Transverse colon (tissue), 3 donors: ENCODE data around the gene C10orf95.

Experiments
- POLR2A ChIP-seq: fragments of 450-650 bp; IDR thresholded peaks from one replicate; pipeline ENCODE4 v1.6.1; 2016; ENCODE audit warnings: antibody characterized with exemption, mild to moderate bottlenecking, moderate library complexity
- POLR2AphosphoS5 ChIP-seq, 3 donors: sonication (generic); formaldehyde crosslinking; IDR thresholded peaks; one replicate each; pipeline ENCODE4 v1.6.1; 2016; ENCODE audit warnings: antibody characterized with exemption in 3 of 3

DNA sequence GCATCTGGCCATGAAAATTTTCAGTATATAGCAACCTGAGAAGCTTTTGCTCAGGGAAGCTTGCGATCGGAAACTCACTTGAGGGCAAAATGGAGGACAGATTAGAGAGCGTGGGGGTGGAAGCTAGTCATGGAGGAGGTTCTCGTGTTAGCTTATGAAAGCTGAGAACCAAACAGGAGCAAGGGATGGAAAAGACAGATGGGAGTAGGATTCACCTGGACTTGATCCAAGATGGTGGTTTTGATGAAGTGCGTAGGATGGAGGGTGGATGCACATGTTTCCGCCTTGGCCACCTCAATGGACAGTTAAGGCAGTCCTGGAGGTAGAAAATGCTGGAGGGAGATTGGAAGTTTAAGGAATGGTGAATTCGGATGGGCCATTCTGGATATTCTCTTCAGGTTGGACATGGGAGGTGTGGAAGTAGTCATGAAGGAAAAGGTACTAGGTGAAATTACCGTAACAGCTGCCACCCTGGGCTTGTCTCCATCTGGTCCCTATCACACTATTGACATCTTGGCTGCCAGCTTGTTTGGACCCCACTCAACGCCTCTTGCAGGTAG is 6.3 kb upstream of the C10orf95 start:
- TF ChIP-seq POLR2A (no peak), POLR2AphosphoS5 (IDR thresholded peaks at IDR 0.05) (no peak)
